Prostate gland (tissue), 2 donors: ENCODE measurements around the gene NKX2-1. TPM values are rescaled to one million over a fixed set of nuclear protein-coding genes. Genes with fewer than 3 reads are reported as not detected.
"Not testable (repeated sequence)": the region's sequence is repeated elsewhere in the genome, so short reads cannot be mapped to it uniquely, and the experiment has no call there.

ENCODE experiments used
- DNase-seq: peaks from one replicate; pipeline ENCODE4 v3.0.0-alpha.2; 2019; ENCODE audit warnings: low spot score
- H3K27ac ChIP-seq, 2 donors: fragments of 200-600 bp; sonication (generic); 2 replicates each; pipeline ENCODE4 v1.5.1; 2017 to 2019
- H3K27me3 ChIP-seq: fragments of 200-600 bp; sonication (generic); replicated peaks from 2 replicates; pipeline ENCODE4 v1.5.1; 2019; ENCODE audit not compliant: insufficient read depth
- H3K36me3 ChIP-seq, 2 donors: fragments of 200-600 bp; sonication (generic); 1 replicate in 1 of 2; 2 replicates in 1 of 2; pipeline versions ENCODE4 v1.5.1 to v1.8.1; 2017 to 2019
- H3K4me1 ChIP-seq: fragments of 200-600 bp; sonication (generic); replicated peaks from 2 replicates; pipeline ENCODE4 v1.5.1; 2019
- H3K4me3 ChIP-seq, 2 donors: fragments of 200-600 bp; sonication (generic); 2 replicates each; pipeline ENCODE4 v1.5.1; 2017 to 2019
- H3K9me3 ChIP-seq: fragments of 200-600 bp; sonication (generic); 2 replicates; pipeline ENCODE4 v1.5.1; 2017
- POLR2A ChIP-seq: fragments of 450-650 bp; IDR thresholded peaks from one replicate; pipeline ENCODE4 v1.6.1; 2016; ENCODE audit warnings: antibody characterized with exemption, mild to moderate bottlenecking
- POLR2AphosphoS5 ChIP-seq: sonication (generic); formaldehyde crosslinking; IDR thresholded peaks from one replicate; pipeline ENCODE4 v1.6.1; 2017; ENCODE audit warnings: antibody characterized with exemption
- WGBS: methylation state at CpG from one replicate; pipeline ENCODE4 v1.1.5; 2018; 5-methylcytosine and 5-hydroxymethylcytosine counted together
- intact Hi-C: fragments of 100-400 bp; cut with DNase I; formaldehyde crosslinking; loops from one replicate; pipeline ENCODE4 v1.14.2; 2022
- total RNA-seq, 2 donors: library from RNA; depleted of rRNA; stranded (reverse); fragments of >200 nt; gene quantifications; one replicate each; pipeline ENCODE4 v1.1.0, GENCODE V29; 2016
- TF ChIP-seq, protein P1 (sequence below), 4 experiments: fragments of 200-600 bp in 2 of 4; fragments of 450-650 bp in 2 of 4; sonication (generic) in 2 of 4; IDR thresholded peaks; 1 replicate in 3 of 4; 2 replicates in 1 of 4; pipeline ENCODE4 v1.5.1; 2016 to 2019; ENCODE audit warnings: antibody characterized with exemption in 4 of 4, mild to moderate bottlenecking in 2 of 4, moderate library complexity in 2 of 4

Gene NKX2-1
- total RNA-seq, 2 donors from 2014 or later, result not detected

DNA sequence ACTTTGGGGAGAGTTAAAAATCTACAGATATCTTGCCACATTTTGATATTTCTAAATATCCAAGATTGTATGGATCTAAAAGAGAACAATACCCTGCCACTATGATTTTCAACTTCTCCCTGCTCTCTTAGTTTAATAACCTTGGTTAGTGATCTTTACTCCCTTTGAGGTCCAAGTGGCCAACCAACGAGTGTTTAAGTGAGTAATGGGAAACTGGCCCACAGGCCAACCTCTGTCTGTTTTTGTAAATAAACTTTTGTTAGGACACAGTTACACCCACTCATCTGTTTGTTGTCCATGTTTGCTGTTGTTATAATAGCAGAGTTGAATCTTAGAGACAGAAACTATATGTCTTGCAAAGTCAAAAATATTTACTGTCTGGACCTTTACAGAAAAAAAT, 30.9 kb upstream of the NKX2-1 start:
- Histone ChIP-seq H3K27me3 (no peaks in the 10 kb centered on the region), H3K27ac (no peak overlapping the region), H3K4me1 (no peaks in the 10 kb centered on the region), H3K4me3 (no peak overlapping the region), H3K9me3 (no peaks in the 10 kb centered on the region), H3K36me3 (no peaks in the 10 kb centered on the region)
- 14% methylated on average over 1 of the region's 1 CpG for WGBS
- TF ChIP-seq, protein P1, sequence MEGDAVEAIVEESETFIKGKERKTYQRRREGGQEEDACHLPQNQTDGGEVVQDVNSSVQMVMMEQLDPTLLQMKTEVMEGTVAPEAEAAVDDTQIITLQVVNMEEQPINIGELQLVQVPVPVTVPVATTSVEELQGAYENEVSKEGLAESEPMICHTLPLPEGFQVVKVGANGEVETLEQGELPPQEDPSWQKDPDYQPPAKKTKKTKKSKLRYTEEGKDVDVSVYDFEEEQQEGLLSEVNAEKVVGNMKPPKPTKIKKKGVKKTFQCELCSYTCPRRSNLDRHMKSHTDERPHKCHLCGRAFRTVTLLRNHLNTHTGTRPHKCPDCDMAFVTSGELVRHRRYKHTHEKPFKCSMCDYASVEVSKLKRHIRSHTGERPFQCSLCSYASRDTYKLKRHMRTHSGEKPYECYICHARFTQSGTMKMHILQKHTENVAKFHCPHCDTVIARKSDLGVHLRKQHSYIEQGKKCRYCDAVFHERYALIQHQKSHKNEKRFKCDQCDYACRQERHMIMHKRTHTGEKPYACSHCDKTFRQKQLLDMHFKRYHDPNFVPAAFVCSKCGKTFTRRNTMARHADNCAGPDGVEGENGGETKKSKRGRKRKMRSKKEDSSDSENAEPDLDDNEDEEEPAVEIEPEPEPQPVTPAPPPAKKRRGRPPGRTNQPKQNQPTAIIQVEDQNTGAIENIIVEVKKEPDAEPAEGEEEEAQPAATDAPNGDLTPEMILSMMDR (IDR thresholded peaks at IDR 0.05), result no peak
- TF ChIP-seq POLR2A, result no peak
- intact Hi-C loops, result loop anchor here (5.0 to 10.0 kb wide), 2 partner anchors 54 to 391 kb away; no protein-coding TSS in a partner anchor
- DNase-seq, result no peak

DNA sequence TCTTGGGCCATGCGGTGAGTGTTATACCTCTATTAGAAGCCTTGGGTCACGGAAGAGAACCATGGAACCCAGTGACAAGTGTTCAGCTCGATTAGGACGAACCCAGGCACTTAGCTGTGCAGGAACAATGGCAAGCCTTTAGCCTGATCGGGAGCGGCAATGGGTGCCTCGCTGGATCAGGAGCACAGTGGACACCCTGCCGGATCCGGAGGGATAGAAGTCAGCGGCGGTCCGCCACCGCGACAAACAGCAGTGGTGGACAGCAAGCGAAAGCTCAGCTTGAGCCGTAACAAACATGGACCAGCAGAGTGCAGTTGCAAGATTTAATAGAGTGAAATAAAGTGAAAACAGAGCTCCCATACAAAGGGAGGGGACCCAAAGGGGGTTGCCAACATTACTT, 24.2 kb upstream of the NKX2-1 start:
- DNase-seq, H3K36me3 ChIP-seq, intact Hi-C loops, H3K4me1 ChIP-seq, H3K9me3 ChIP-seq, H3K27me3 ChIP-seq, H3K27ac ChIP-seq, H3K4me3 ChIP-seq: not testable (repeated sequence)
- 95% methylated on average over 16 of the region's 16 CpGs for WGBS

DNA sequence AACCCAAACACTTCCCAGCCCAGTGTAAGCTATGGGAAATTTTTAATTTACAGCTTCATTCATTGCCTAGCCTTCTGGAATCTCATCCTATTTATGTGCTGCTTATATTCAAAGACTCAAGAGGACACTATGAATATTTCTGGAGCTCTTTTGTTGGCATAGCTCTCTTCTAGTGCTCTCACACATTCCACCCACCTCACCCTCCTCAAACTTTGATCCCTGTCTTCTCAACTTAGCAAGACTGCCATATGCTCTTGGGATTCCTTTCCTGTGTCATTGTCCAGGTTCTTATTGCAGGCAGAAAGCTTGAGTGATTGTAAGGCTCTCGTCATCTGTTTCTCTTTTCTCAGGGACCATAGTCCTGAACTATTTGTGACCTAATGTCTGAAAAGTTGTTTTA, 18.0 kb upstream of the NKX2-1 start:
- 74% methylated on average over 1 of the region's 1 CpG for WGBS
- H3K36me3 ChIP-seq, result no peaks in the 10 kb centered on the region
- no peaks in the 10 kb centered on the region for H3K27me3 ChIP-seq
- TF ChIP-seq, protein P1 (IDR thresholded peaks at IDR 0.05), result no peak
- intact Hi-C loops, result no loop called here
- H3K27ac ChIP-seq, result no peak overlapping the region
- H3K4me1 ChIP-seq, result no peaks in the 10 kb centered on the region
- DNase-seq, result no peak
- no peaks in the 10 kb centered on the region for H3K9me3 ChIP-seq
- no peak overlapping the region for H3K4me3 ChIP-seq

DNA sequence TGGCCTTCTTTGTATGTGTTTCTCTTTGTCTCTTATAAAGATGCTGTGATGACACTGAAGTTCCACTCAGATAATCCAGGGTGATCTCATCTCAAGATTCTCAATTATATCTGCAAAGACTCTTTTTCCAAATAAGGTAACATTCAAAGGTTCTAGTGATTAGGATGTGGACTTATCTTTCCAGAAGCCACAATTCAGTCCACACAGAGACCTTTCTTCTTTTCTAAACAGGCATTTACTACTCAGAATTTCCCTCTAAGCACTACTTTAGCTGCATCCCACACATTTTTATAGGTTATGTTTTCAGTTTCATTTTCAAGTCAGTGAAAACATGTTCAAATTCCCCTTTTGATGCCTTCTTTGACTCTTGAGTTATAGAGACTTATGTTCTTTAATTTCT, 9.0 kb upstream of the NKX2-1 start:
- TF ChIP-seq POLR2A, result no peak
- no peak for TF ChIP-seq POLR2AphosphoS5
- TF ChIP-seq, protein P1 (IDR thresholded peaks at IDR 0.05), result no peak
- Histone ChIP-seq H3K36me3 (no peaks in the 10 kb centered on the region), H3K4me1 (no peaks in the 10 kb centered on the region), H3K27ac (no peak overlapping the region), H3K27me3 (peaks cover 21% of the 10 kb centered on the region), H3K4me3 (no peak overlapping the region), H3K9me3 (no peaks in the 10 kb centered on the region)
- intact Hi-C loops, result no loop called here
- DNase-seq, result no peak

DNA sequence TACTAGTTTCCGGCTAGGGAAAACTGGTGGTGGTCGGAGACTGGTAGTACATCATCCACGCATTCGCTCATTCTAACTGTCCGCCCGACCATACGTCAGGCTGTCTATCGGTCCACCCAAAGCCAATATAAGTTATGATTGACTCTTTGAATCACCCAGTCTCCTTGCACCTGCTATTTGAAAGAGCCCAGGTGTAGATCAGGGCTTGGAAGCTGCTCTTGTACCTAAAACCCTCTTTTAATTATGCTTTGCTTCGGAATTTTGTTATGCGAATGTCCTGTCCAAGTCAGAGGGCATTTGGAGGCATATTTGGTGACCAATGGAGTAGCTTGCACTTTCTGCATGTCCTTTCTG, 5.7 kb upstream of the NKX2-1 start:
- no peaks in the 10 kb centered on the region for H3K36me3 ChIP-seq
- WGBS, result 8% methylated on average over 10 of the region's 10 CpGs
- intact Hi-C loops, result no loop called here
- no peaks in the 10 kb centered on the region for H3K9me3 ChIP-seq
- H3K4me3 ChIP-seq, result no peak overlapping the region
- DNase-seq, result no peak
- TF ChIP-seq, protein P1 (IDR thresholded peaks at IDR 0.05), result no peak
- TF ChIP-seq POLR2AphosphoS5, result no peak
- no peak for TF ChIP-seq POLR2A
- no peak overlapping the region for H3K27ac ChIP-seq
- H3K4me1 ChIP-seq, result peaks cover 2% of the 10 kb centered on the region
- H3K27me3 ChIP-seq, result peaks cover 54% of the 10 kb centered on the region
